ENCODE measurements around the gene SPG11.
"Not testable (repeated sequence)": the region's sequence is repeated elsewhere in the genome, so short reads cannot be mapped to it uniquely, and the experiment has no call there.

SPG11 gene

DNA sequence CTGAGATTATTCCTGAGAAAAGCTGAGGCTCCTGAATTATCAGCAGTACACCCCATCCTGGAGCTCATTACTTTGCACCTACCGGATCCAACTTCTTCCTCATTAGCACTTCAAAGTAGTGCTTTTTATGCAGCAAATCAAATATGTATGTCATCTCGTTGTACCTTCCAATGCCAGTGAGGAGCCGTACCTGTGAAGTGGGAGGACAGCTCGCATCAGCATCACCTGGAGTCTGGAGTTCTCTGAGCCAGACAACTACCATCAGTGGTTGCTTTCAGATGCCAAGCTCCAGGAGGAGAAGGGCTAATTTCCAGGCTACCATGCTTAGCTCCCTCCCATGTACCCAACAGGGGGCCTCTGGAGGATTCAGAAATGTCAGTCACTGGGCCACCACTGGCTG is 94.1 kb downstream of the SPG11 start:
- in situ Hi-C loops (cut with MboI; ENCODE audit: low sequenced_read_pairs): no loop called here

- in situ Hi-C loops (cut with MboI; ENCODE audit: low sequenced_read_pairs): no loop called here
These were observed 95.1 kb downstream of the SPG11 start for GRCh38 chr15:44568338-44568737.

DNA sequence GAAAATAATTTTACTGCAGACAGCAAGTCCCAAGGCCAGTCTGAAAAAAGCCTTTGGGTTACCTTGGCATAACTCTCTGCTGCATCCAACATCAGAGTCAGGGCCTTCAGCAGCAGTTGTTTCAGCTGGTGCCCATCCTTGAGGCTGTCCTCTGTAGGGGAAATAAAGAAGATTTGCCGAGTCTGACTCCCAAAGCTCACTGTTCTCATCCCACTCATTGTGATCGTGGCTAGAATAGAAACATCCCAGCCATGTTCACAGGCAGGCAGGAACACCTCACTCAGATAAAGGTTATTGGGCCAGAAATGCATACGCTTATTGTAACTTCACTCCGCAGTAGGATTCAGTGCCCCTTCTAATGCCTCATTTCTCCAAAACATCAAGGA is 97.3 kb downstream of the SPG11 start:
- in situ Hi-C loops (cut with MboI; ENCODE audit: low sequenced_read_pairs): no loop called here

- in situ Hi-C loops (cut with MboI; ENCODE audit: low sequenced_read_pairs): no loop called here
These were observed 97.9 kb downstream of the SPG11 start for GRCh38 chr15:44565387-44566154.

DNA sequence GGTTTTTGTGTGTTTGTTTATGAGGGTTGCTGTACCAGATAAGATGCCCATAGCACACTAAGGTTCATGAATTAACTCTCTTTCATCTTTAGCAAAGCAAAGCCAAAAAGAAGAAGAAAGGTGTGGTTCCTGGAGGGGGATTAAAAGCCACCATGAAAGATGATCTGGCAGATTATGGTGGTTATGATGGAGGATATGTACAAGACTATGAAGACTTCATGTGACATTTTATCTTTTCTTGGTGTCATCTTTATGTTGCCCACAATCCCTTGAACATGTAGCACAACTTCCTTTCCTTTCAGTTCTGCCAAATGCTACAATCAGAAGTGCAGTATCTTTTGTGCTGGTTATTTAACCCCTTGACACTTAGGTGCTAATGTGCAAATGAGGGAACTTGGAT is 102.5 kb downstream of the SPG11 start:
- in situ Hi-C loops (cut with MboI; ENCODE audit: low sequenced_read_pairs): not testable (repeated sequence)

DNA sequence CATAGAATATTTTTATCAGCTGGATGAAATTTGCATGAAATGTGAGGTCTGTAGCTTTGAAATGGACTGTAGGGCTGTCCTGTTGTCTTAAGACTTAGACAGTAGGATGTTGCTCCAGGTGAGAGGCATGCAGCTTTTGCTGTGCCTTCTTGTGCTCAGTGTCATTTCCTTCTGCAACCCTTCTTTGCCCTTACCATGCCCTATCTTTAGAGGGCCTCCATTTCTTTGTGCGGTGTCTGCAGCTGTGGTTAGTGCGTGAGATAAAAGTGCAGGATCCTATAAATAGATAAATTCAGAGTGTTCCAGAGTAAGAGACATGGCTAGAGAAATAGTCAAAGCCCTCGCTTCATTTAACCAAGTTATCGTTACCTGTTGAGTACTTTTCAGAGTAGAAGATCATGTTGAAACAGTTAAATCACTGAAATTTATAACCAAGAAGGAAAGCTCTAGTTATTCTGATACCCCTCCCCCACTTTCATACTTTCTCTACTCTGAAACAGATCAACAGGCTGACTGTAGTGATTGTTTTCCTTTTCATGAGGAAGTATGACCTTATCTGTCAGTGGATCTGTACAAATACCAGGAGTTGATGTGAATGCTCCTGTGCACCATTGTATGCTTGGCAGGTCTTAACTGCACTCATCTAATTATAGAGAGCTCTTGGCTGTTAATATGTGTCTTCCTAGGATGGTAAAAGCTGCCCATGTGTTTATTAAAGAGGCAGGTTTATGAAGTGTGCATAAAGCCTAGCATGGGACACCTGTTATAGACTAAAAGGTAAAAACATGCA is 108.3 kb downstream of the SPG11 start:
- in situ Hi-C loops (cut with MboI; ENCODE audit: low sequenced_read_pairs): no loop called here

GRCh38 chr15:44550734-44551133 is 112.7 kb downstream of the SPG11 start:
- in situ Hi-C loops (cut with MboI; ENCODE audit: low sequenced_read_pairs): no loop called here

- in situ Hi-C loops (cut with MboI; ENCODE audit: low sequenced_read_pairs): no loop called here
These were observed 113.2 kb downstream of the SPG11 start for GRCh38 chr15:44550256-44550655.

- in situ Hi-C loops (cut with MboI; ENCODE audit: low sequenced_read_pairs): not testable (repeated sequence)
These were observed 114.3 kb downstream of the SPG11 start for GRCh38 chr15:44549152-44549551.

- in situ Hi-C loops (cut with MboI; ENCODE audit: low sequenced_read_pairs): no loop called here
These were observed 117.3 kb downstream of the SPG11 start for GRCh38 chr15:44545913-44546802.

DNA sequence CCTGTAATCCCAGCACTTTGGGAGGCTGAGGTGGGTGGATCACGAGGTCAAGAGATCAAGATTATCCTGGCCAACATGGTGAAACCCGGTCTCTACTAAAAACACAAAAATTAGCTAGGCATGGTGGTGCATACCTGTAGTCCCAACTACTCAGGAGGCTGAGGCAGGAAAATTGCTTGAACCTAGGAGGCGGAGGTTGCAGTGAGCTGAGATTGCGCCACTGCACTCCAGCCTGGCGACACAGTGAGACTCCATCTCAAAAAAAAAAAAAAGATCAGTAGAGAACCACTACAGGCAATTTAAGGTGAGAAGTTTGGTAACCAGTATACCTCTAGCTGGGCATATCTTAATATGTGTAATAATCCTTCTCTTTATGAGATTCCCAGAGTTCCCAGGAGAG is 118.7 kb downstream of the SPG11 start:
- in situ Hi-C loops (cut with MboI; ENCODE audit: low sequenced_read_pairs): not testable (repeated sequence)

GRCh38 chr15:44542596-44542995 is 120.9 kb downstream of the SPG11 start:
- in situ Hi-C loops (cut with MboI; ENCODE audit: low sequenced_read_pairs): no loop called here

DNA sequence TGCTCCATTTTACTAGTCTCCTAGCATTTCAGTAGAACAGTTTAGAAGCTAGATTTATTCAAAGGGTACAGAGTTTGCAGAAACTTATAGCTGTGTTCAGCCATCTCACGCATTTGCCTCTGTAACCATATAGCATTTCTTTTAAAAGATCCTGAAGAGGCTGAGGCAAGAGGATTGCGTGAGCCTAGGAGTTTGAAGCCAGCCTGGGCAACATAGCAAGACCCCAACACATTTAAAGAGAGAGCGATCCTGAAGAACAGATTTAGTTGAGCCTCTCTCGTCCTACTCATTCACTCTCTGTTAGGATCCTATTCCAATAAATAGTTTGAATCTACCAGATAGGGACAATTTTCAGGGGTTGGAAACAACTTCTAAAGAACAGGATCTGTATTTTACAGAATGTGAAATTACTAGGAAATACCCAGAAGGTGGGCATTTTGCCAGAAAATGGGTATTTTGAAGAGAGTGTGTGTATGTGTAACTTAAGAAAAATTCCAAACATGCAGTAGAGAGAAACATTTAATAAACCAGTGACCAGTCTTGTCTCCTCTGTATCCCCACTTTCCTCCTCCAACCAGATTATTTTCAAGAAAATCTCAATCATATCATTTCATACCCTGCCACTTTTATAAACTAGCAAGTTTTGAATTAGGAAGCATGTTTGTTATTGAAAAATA is 122.0 kb downstream of the SPG11 start:
- in situ Hi-C loops (cut with MboI; ENCODE audit: low sequenced_read_pairs): no loop called here

GRCh38 chr15:44537735-44538240 is 125.7 kb downstream of the SPG11 start:
- in situ Hi-C loops (cut with MboI; ENCODE audit: low sequenced_read_pairs): no loop called here

DNA sequence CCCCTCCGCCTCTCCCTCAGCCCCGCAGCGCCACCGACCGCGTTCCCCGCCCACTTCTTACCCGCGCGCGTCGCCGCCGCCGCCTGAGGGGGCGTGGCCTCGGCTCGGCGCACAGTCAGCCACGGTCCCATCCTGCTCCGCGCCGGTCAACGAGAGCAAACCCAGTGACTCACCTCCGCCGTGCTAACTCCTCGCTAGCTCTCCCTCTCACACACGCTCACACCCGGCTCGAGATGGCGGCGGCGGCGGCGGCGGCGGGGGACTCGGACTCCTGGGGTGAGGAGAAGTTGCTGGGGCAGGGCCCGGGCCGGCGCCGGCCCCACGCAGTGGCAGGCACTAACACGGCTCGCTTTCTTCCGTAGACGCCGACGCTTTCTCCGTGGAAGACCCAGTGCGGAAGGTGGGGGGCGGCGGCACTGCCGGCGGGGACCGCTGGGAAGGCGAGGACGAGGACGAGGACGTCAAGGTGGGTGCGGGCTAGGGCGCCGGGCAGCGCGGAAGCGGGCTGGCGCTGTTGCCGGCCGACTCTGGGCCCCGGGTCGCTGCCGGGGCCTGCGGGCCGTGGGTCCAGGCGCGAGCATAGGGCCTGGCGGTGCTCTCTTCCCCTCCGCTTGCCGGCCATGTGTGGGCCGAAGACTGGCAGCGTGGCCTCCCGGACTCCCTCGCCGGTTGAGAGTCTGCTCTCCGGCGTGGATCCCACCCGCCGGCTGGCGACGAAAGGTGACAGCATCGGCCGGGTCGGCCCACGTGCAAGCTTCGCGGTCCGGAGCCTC is 126.3 kb downstream of the SPG11 start, which contains the start of gene EIF3J:
Gene EIF3J, plus strand, starts transcription at position 186 of the 773 bp plus-strand sequence. Its CDS starts 48 bp downstream, at position 234.
- in situ Hi-C loops (cut with MboI; ENCODE audit: low sequenced_read_pairs): no loop called here

DNA sequence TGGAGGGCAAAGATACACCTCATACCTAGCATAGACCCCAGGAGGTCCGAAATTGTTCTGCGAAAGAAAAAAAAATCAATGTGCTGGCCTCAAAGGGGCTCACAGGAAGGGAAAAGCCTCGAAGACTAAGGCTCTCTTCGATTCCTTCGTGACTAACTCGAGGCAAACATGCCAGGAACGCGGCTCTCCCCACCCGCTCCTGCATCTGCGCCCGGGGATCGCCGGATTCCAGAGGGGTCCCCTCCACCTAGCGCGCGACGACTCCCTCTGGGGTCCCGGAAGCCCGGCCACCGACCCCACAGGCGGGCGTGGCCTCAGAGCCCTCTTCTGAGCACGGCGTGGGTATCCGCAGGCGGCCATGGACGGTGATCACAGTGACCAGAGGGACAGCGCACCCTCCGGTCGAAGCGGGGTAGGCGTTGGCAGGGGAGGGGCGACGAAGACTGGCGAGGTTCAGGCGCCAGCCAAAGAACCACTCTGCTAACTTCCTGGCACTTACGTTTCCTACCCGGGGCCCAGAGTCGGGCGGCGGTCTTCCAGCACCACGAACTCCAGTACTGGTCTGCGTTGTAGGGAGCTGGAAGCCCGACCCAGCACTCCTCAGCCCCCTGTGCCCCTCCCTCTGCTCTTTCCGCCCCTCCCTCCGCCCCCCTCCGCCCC is 127.0 kb downstream of the SPG11 start:
- in situ Hi-C loops (cut with MboI; ENCODE audit: low sequenced_read_pairs): no loop called here

- in situ Hi-C loops (cut with MboI; ENCODE audit: low sequenced_read_pairs): no loop called here
These were observed 127.8 kb downstream of the SPG11 start for GRCh38 chr15:44535523-44536301.

GRCh38 chr15:44535092-44535491 is 128.4 kb downstream of the SPG11 start:
- in situ Hi-C loops (cut with MboI; ENCODE audit: low sequenced_read_pairs): no loop called here

Data from hTERT RPE-1 (cell line).